NCI-H82 treated with DMSO at 0.1 percent for 48 hours (cell line): ENCODE results near the gene YY1.
"Not testable (repeated sequence)": the region's sequence is repeated elsewhere in the genome, so short reads cannot be mapped to it uniquely, and the experiment has no call there.

Source experiments
- DNase-seq: peaks from one replicate; lab custom pipeline; 2025; ENCODE audit not compliant: unreplicated experiment; lab: John Stamatoyannopoulos, UW

Gene YY1

DNA sequence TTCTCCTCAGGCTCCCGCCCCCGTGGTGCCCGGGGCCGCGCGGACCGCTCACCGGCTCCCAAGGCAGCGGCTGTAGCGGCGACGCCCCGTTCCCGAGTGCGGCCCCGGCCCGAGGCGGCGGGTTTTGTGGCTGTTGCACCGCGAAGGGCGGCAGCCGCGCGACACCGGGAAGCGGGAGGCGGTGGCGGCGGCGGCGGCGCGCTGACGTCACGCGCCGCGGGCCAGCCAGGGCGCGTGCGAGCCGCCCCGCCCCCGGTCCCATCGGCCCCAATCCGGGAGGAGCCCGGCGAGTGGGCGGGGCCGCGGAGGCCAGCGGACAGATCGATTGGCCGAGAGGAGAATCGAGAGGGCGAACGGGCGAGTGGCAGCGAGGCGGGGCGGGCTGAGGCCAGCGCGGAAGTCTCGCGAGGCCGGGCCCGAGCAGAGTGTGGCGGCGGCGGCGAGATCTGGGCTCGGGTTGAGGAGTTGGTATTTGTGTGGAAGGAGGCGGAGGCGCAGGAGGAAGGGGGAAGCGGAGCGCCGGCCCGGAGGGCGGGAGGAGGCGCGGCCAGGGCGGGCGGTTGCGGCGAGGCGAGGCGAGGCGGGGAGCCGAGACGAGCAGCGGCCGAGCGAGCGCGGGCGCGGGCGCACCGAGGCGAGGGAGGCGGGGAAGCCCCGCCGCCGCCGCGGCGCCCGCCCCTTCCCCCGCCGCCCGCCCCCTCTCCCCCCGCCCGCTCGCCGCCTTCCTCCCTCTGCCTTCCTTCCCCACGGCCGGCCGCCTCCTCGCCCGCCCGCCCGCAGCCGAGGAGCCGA lies at the start of gene YY1:
TSS of gene YY1 (plus strand) at position 726 of the 792 bp plus-strand sequence. CDS start 101 bp downstream, outside the sequence.
- DNase-seq: peak; percentile 90

DNA sequence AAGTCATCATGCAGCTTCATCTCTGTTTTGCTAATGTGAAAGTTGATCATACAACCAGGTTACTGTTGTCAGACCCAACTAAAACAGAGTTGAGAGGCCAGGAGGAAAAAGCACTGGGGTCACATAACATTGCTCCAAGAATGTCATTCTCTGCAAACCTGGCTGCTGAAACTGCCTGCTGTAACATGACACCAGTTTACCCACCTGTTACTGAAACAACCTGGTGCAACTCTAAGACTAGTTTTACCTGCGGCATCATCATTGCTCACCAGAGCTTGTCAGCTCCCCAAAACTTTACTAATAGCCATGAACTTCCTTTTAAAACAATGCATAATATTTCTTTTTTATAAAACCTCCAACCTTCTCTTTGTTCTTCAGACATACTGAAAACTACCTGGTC lies 48.8 kb upstream of the YY1 start:
- no peak for DNase-seq

DNA sequence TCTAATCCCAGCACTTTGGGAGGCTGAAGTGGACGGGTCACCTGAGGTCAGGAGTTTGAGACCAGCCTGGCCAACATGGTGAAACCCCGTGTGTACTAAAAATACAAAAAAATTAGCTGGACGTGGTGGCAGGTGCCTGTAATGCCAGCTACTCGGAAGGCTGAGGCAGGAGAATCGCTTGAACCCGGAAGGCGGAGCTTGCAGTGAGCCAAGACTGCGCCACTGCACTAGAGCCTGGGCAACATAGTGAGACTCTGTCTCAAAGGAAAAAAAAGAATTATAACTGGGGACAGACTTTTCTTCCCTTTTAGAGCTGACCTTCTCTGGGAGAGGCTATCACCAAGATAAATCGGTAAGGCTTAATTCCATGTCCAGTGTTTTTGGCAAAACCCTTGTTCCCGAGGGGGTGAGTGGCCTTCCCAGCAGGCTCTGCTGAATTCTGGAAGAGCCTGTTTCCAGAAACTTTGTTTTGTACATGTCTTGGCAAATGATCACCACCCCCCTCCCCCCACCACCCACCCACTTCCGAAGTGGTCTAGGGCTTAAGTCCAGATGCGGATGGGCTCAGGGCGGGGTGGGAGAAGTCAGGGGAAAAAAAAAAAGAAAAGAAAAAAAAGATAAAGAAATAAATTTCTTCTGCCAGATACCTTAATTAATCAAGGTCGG lies 47.2 kb upstream of the YY1 start:
- DNase-seq: no peak

DNA sequence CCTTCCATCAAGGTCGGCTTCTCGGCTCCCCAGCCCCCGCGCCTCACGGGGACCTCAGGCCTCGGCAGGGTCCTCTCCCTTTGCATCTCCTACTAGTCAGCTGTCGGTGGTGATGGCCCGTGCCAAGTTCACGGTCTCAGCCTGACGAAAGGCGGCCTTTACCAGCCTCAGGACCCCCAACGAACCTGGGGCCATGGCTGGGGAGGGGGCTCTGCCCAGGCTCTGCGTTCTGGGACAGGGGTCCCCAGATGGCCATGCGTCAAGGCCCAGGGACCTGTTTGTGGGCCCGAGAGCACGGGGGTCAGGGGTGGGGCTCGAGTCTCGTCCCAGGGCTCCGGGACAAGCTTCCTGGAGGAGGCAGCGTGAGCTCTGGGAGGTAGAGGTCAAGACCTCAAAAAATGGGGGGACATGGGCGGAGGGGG lies 46.7 kb upstream of the YY1 start:
- no peak for DNase-seq

DNA sequence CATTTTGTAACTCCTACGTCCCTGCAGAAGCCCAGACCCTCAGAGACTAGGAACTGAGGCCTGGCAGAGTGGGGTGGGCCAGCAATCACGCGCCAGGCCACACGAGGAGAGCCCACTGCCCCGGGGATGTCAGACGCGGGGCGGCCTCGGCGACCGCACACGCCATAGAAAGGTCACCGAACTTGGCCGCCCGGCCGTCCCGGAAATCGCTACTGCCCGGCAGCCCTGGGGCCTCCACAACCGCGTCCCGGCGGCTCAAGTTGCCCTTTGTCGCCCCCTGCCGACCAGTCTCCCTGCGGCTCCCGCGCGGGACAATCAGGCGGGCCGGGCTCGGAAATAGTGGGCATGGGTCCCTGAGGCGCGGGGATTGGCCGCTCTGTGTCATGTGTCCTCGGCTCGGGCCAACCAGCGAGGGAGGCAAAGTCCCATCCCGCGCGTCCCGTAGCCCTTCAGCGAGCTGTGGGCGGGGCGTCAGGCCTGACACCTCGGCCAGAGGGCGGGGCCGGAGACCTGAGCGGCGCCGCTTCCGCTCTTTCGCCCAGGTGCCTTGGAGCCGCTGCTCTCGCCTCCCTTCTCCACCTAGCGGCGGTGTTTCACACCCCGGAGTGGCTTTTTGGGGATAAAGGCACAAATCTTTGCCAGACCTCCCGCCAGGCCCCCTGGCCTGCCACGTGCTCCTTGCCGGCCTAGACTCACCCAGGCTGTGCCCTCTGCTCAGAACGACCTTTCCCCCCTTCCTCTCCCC lies 46.1 kb upstream of the YY1 start:
- DNase-seq: peak; percentile 89

DNA sequence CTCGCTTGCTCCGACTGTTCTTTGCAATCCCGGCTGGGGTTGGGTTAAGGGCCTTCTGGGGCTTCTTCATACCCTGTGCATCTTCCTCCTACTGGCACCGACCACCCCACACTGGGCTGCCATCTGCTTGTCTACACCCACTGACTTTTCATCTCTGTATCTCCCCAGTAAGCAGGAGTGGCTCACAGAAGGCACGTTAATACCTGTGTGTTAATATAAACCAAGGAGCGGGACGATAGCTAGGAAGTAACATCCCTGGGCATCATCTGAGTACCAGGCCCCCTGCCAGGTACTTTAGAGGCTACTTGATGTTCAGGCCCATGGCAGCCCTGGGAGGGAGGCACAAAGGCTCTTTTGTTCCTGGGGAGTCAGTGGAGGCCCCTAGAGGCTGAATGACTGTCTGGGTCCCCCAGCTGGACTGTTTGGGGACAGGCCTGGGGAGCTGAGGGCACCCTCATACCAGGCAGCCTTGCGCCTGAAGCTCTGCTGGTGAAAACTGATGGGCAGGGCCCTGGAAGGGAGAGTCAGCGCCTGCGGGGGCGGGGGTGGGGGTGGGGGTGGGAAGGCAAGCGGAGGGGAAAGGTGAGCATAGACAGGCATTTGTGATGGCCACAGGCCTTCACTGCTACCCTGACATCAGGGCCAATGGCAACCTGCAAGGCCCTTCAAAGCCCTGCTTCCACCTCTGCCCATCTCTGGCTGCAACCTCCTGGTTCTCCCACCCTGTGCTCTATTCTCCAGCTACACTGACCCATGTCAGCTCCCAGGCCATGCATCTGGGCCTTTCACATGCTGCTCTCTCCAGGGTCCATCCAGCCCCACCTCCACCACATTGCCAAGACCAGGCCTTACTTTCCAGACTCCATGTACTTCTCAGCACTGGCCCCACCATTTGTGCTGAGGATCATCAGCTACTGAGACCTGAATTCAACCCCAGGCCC lies 45.3 kb upstream of the YY1 start:
- DNase-seq: no peak

DNA sequence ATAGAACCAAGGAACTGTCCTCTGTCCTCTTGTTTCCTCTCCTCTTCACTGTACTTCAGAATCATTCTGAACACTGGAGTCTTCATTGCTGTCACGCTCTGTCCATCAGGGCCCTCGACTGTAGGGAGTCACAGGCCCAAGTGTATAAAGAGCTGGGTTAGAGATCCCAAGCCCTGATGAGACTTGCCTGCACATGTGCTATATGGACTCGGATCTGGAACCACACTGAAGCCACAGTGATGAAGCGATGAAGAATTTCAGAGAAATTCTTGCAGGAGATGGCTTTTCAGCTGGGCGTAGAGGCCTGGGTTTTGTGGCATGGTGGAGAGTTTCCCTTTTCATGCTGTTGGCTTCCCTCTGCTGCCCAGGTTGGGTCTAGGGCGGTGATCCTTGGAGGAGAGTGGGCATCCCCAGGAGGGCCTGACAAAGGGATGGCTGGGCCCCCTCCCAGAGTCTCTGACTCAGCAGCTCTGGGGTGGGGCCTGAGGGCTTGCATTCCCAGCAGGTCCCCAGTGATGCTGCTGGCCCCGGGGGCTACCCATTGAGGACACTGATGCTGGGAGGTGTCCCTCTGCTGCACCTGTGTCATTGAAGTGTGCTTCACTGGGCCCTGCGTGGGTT lies 39.6 kb upstream of the YY1 start:
- DNase-seq: no peak

DNA sequence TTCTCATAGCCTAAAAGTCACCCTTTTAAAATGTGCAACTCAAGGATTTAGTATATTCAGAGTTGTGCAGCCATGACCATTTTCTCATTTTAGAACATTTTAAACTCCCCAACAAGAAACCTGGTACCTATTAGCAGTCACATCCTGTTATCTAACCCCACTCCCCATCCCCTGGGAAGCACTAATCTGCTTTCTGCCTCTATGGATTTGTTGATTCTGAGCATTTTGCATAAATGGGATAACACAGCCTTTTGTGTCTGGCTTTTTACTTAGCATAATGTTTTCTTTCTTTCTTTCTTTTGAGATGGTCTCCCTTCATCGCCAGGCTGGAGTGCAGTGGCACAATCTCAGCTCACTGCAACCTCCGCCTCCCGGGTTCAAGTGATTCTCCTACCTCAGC lies 38.6 kb upstream of the YY1 start:
- no peak for DNase-seq

DNA sequence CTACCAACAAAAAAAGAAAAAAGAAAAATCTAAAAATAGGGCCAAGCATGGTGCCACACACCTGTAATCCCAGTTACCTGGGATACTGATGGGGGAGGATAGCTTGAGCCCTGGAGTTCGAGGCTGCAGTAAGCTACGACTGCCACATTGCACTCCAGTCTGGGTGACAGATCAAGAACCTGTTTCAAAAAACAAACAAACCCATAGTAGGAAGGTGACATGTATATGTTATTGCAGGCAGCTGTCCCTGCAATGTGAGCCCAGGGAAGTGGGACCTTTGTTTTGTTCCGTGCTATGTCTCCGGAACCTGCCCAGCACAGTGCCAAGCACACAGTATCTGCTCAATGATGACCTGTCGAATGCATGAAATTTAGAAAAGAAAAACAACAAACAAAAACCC lies 37.2 kb upstream of the YY1 start:
- no peak for DNase-seq

DNA sequence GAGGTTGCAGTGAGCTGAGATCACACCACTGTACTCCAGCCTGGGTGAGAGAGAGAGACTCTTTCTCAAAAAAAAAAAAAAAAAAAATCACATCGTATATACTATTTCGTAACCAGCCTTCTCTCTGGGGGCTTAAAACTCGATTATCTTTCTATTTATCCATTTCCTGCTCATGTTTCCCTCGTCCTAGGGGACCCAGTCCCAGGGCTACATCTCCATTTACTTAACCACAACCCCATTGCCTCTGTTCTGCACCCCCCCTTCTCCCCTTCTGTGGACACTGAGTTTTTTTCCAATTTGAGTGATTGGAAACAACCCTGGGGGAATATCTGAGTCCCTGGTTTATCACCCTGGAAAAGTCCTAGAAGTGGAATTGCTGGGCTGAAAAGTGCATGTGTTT lies 36.2 kb upstream of the YY1 start:
- DNase-seq: no peak

DNA sequence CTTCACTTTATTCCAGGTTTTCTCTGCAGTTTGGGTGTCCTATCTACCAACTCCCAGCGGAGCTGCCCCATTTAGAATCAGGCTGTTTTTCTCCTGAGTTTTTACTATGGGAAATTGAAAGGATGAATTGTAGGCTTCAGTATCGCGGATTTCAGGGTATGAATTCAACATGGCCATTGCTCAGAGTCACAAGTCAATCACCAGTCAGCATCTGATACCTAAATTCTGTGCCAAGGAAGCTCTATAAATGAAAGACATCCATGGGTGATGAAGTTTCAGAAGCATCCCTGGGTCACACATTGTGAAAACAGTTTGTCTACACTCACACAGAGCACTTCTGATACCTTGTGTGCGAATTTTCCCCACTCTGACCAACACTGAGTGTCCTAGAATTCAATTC lies 35.8 kb upstream of the YY1 start:
- DNase-seq: no peak

DNA sequence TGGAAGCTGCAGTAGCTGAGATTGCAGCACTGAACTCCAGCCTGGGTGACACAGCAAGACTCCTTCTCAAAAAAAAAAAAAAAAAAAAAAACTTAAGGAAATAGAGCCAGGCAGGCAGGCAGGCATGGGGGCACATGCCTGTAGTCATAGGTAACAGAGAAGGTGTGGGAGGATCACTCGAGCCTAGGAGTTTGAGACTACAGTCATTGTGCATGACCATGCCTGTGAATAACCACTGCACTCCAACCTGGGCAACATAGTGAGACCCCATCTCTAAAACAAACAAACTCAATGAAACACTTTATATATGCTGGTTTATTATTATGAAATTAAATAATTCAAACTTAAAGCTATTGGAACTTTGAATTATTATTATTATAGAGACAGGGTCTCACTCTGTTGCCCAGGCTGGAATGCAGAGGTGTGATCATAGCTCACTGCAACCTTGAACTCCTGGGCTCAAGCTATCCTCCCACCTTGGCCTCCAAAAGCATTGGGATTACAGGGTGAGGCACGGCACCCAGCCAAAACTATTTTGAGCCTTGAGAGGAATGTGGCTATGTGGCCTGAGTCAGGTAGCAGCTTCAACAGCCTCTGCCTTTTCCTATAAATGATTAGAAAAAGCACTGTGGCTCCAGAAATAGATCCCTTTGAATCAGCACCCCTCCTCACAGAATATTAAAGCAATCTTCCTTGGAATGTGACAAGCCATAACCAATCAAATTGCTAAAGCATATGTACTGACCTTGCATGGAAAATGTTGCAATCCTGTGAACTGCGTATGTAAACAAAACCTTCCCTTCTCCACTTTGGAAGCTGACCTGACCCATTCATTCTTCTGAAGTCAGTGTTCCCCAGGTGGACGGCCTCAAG lies 34.7 kb upstream of the YY1 start:
- DNase-seq: no peak

DNA sequence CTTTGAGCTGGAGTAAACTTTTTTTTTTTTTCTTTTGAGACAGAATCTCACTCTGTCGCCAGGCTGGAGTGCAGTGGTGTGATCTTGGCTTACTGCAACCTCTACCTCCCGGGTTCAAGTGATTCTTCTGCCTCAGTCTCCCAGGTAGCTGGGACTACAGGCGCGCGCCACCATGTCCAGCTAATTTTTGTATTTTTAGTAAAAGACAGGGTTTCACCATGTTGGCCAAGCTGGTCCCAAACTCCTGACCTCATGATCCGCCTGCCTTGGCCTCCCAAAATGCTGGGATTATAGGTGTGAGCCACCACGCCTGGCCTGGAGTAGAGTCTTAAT lies 34.1 kb upstream of the YY1 start:
- not testable (repeated sequence) for DNase-seq

DNA sequence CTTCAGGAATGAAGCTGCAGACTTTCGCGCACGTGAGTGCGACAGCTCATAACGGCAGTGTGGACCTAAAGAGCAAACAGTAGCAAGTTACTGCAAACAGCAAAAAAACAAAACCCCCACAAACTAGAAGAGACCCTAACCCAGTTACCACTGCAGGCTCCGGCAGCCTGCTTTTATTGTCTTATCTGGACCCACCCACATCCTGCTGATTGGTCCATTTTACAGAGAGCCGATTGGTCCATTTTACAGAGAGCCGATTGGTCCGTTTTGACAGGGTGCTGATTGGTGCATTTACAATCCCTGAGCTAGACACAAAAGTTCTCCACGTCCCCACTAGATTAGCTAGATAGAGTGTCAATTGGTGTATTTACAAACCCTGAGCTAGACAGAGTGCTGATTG lies 31.4 kb upstream of the YY1 start:
- not testable (repeated sequence) for DNase-seq

DNA sequence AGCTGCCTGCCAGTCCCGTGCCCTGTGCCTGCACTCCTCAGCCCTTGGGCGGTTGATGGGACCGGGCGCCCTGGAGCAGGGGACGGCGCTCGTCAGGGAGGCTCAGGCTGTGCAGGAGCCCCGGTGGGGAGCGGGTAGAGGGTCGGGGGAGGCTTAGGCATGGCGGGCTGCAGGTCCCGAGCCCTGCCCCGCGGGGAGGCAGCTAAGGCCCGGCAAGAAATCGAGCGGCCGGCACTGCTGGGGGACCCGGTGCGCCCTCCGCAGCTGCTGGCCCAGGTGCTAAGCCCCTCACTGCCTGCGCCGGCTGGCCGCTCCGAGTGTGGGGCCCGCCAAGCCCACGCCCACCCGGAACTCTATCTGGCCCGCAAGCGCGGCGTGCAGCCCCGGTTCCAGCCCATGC lies 30.8 kb upstream of the YY1 start:
- DNase-seq: not testable (repeated sequence)

DNA sequence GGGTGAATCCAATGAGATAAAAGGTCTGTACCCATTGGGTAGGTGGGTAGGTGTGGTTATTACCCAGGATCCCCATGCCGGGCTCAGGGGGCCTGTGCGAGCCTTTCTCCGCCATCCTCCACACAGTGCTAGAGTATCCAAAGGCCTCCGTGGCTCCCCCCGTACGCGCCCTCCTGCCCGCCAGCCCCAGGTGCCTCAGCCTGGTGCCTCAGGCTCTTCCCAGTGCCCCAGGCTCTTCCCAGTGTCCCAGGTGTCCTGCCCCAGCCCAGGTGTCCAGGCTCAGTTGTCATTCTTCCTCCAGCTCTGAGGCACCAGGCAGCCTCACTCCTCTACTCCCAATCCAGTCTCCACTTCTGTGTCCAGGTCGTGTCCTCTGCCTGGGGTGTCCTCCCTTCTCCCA lies 27.6 kb upstream of the YY1 start:
- DNase-seq: no peak

DNA sequence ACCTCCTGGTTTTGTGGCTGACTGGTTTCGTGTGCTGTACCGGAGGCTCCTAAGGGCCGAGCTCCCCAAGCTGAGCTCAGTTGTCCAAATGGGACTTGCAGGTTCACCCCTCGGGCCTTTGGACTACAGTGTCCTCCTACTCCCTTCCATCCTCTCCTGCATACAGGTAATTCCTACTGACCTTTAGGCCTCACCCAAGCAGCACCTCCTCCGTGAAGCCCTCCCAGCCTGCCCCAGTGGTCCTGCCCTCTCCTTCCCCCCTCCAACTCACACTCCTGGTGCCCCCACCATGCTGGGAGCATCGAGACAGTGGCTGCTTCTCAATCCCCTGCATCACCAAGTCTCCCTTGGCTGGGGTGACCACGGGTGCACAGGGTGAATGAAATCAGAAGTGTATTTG lies 27.1 kb upstream of the YY1 start:
- no peak for DNase-seq

DNA sequence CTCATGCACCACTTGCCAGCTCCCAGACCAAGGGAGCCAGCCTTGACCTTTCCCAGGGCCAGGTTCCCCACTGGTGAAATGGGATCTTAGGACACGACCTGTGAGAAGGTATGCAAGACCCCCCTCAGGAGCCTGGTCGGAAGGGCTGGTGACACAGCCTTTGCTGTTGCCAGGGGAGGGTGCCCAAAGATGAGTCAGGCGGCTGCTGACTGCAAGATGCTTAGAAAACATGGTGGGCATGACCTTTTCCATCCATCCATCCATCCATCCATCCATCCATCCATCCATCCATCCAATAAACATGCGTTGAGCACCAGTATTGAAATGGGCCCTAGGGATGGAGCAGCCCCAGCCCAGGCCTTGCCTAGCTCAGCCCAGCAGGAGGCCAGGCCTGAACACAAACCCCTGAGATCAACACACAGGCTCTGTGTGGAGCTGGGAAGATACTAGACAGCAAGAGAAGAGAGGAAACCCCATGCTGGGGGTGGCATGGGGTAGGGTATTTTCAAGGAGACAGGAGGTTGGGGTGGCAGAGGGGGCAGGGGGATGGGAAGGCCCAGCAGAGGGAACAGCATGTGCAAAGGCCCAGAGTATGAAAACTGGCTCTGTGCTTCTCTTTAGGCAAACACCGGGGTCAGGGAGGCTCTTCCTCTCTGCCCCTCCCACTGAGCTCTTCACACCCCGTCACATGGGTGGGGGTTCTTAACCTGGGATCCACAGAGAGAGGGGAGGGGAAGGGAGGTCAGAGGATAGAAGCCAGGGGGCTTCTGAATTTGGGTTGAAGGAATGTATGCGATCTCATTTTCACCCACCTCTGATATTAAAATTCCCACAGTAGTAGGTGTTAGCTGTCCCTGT lies 26.2 kb upstream of the YY1 start:
- DNase-seq: no peak

DNA sequence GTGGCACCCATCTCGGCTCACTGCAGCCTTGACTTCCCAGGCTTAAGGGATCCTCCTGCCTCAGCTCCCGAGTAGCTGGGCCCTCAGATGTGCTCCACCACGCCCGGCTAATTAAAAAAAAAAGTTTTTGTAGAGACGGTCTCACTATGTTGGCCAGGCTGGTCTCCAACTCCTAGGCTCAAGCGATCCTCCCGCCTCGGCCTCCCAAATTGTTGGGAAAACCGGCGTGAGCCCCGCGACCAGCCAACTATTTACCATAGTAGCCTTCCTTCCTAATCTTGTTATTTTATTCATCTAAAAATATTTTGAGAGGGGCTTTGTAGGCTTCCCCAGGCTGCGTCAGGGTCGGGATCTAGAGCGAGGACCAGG lies 25.4 kb upstream of the YY1 start:
- DNase-seq: no peak
